ENCODE results near the gene PCID2. TPM values are rescaled to one million over a fixed set of nuclear protein-coding genes. Genes with fewer than 3 reads are reported as not detected.

The PCID2 gene
- polyA plus RNA-seq, 1 donor from 2014 or later = 81.3 TPM

DNA sequence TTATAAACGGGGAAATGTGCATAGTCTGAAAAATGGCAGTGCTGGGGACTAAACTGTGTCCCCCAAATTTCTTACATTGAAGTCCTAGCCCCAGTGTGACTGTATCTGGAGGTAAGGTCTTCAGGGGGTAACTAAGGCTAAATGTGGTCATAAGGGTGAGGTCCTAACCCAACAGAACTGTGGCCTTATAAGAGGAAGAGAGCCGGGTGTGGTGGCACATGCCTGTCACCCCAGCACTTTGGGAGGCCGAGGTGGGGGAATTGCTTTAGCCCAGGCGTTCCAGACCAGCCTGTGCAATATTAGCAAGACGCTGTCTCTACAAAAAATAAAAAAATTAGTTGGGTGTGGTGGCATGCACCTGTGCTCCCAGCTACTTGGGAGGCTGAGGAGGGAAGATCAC, 32.2 kb downstream of the PCID2 start:
- Histone ChIP-seq H3K9me3 (ENCODE audit: low read length) (no peaks in the 10 kb centered on the region), H2AFZ (ENCODE audit: low read depth, low read length) (no peak overlapping the region), H3F3A (ENCODE audit: insufficient read depth, low read length, poor library complexity, severe bottlenecking) (no peaks in the 10 kb centered on the region), H3K4me3 (ENCODE audit: low read length) (no peak overlapping the region), H3K27me3 (ENCODE audit: insufficient read depth, low read depth, low read length) (no peaks in the 10 kb centered on the region), H3K36me3 (ENCODE audit: insufficient read depth, low read length) (no peaks in the 10 kb centered on the region), H3K27ac (ENCODE audit: low read length) (no peak overlapping the region), H3K79me2 (replicated peaks; ENCODE audit: insufficient read depth, low read length) (no peaks in the 10 kb centered on the region), H3K9ac (ENCODE audit: low read length) (no peak overlapping the region), H3K4me2 (ENCODE audit: low read length) (no peak overlapping the region), H4K20me1 (ENCODE audit: insufficient read depth) (no peaks in the 10 kb centered on the region), H3K9me2 (ENCODE audit: insufficient read depth, low read length) (no peaks in the 10 kb centered on the region)
- TF ChIP-seq RAD21 (conservative IDR thresholded peaks at IDR 0.05) (no peak), CTCF (IDR thresholded peaks at IDR 0.05; ENCODE audit: poor library complexity, severe bottlenecking) (no peak), REST (IDR thresholded peaks at IDR 0.05; ENCODE audit: borderline replicate concordance) (no peak), POLR2AphosphoS5 (IDR thresholded peaks at IDR 0.05) (no peak), EZH2 (IDR thresholded peaks at IDR 0.05; ENCODE audit: borderline replicate concordance, insufficient read depth, low read length, poor library complexity, severe bottlenecking) (no peak), TAF1 (IDR thresholded peaks at IDR 0.05; ENCODE audit: low read depth) (no peak), MXI1 (conservative IDR thresholded peaks at IDR 0.05; ENCODE audit: poor library complexity, severe bottlenecking) (no peak), EP300 (conservative IDR thresholded peaks at IDR 0.05; ENCODE audit: poor library complexity, severe bottlenecking) (no peak), SMC3 (conservative IDR thresholded peaks at IDR 0.05; ENCODE audit: poor library complexity) (no peak)

GRCh38 chr13:113172419-113172926, 36.0 kb downstream of the PCID2 start:
- H3K9me3 ChIP-seq (ENCODE audit: low read length) = no peaks in the 10 kb centered on the region
- H3K9ac ChIP-seq (ENCODE audit: low read length) = no peak overlapping the region
- H3K4me3 ChIP-seq (ENCODE audit: low read length) = no peak overlapping the region
- TF ChIP-seq REST (IDR thresholded peaks at IDR 0.05; ENCODE audit: borderline replicate concordance) = no peak
- TF ChIP-seq EP300 (conservative IDR thresholded peaks at IDR 0.05; ENCODE audit: poor library complexity, severe bottlenecking) = no peak
- H3K9me2 ChIP-seq (ENCODE audit: insufficient read depth, low read length) = no peaks in the 10 kb centered on the region
- H4K20me1 ChIP-seq (ENCODE audit: insufficient read depth) = no peaks in the 10 kb centered on the region
- no peaks in the 10 kb centered on the region for H3K79me2 ChIP-seq (replicated peaks; ENCODE audit: insufficient read depth, low read length)
- no peak overlapping the region for H3K4me2 ChIP-seq (ENCODE audit: low read length)
- no peak overlapping the region for H2AFZ ChIP-seq (ENCODE audit: low read depth, low read length)
- H3K27ac ChIP-seq (ENCODE audit: low read length) = no peak overlapping the region
- H3K36me3 ChIP-seq (ENCODE audit: insufficient read depth, low read length) = no peaks in the 10 kb centered on the region
- no peaks in the 10 kb centered on the region for H3K27me3 ChIP-seq (ENCODE audit: insufficient read depth, low read depth, low read length)
- H3F3A ChIP-seq (ENCODE audit: insufficient read depth, low read length, poor library complexity, severe bottlenecking) = no peaks in the 10 kb centered on the region
